SK-N-SH (cell line): ENCODE results near the gene ZKSCAN1.

Experiments used
- ELF1 ChIP-seq: IDR thresholded peaks from 2 replicates; pipeline ENCODE4 v1.4.0; 2012
- EP300 ChIP-seq, 2 experiments: IDR thresholded peaks; 2 replicates each; pipeline versions ENCODE4 v1.4.0 to v1.6.1; 2012; ENCODE audit warnings: borderline replicate concordance in 1 of 2, low read depth in 1 of 2, low read length in 1 of 2
- FOXM1 ChIP-seq: IDR thresholded peaks from 2 replicates; pipeline ENCODE4 v1.4.0; 2012; ENCODE audit warnings: low read depth, mild to moderate bottlenecking
- MXI1 ChIP-seq: IDR thresholded peaks from 2 replicates; pipeline ENCODE4 v1.6.1; 2012; ENCODE audit warnings: mild to moderate bottlenecking, low read depth, low read length, improper control_type of control experiment
- POLR2AphosphoS5 ChIP-seq: IDR thresholded peaks from 2 replicates; pipeline ENCODE4 v1.6.1; 2012; ENCODE audit warnings: low read depth, low read length
- RCOR1 ChIP-seq: fragments of 150-350 bp; IDR thresholded peaks from 2 replicates; pipeline ENCODE4 v1.6.1; 2017; ENCODE audit warnings: antibody characterized with exemption, low read length

- TF ChIP-seq ELF1 (no peak), RCOR1 (no peak), FOXM1 (no peak), MXI1 (no peak), POLR2AphosphoS5 (no peak), EP300 (IDR thresholded peaks at IDR 0.05; ENCODE audit: borderline replicate concordance in 1 of 2, low read depth in 1 of 2, low read length in 1 of 2) (no peak)
Measured at GRCh38 chr7:99990460-99990852, 24.9 kb upstream of the ZKSCAN1 start.
